ENCODE data around the gene IRAK3. TPM values are rescaled to one million over a fixed set of nuclear protein-coding genes. Genes with fewer than 3 reads are reported as not detected.

The IRAK3 gene
- total RNA-seq, 1 donor from 2014 or later = 0.02 TPM

- no peak for TF ChIP-seq CTCF (IDR thresholded peaks at IDR 0.05; ENCODE audit: unreplicated experiment)
- Mint-ChIP-seq H3K4me3 (ENCODE audit: low read depth) (no peak overlapping the region), H3K9me3 (ENCODE audit: low read depth) (peaks cover 5% of the 10 kb centered on the region), H3K27me3 (peaks cover 72% of the 10 kb centered on the region), H3K27ac (peak overlapping the region; percentile 5), H3K4me1 (ENCODE audit: low read depth) (peaks cover 1% of the 10 kb centered on the region), H3K36me3 (ENCODE audit: insufficient read depth) (peaks cover 2% of the 10 kb centered on the region)
- no peak for DNase-seq (ENCODE audit: low spot score, unreplicated experiment)
Observed at GRCh38 chr12:66187821-66188220, 1.2 kb upstream of the IRAK3 start.

GRCh38 chr12:66189486-66189843 lies 451 bp downstream of the IRAK3 start:
- peaks cover 74% of the 10 kb centered on the region for H3K27me3 Mint-ChIP-seq
- no peak for DNase-seq (ENCODE audit: low spot score, unreplicated experiment)
- no peak overlapping the region for H3K4me3 Mint-ChIP-seq (ENCODE audit: low read depth)
- H3K27ac Mint-ChIP-seq = no peak overlapping the region
- H3K9me3 Mint-ChIP-seq (ENCODE audit: low read depth) = peaks cover 3% of the 10 kb centered on the region
- peaks cover 2% of the 10 kb centered on the region for H3K36me3 Mint-ChIP-seq (ENCODE audit: insufficient read depth)
- peaks cover 1% of the 10 kb centered on the region for H3K4me1 Mint-ChIP-seq (ENCODE audit: low read depth)
- TF ChIP-seq CTCF (IDR thresholded peaks at IDR 0.05; ENCODE audit: unreplicated experiment) = no peak

- TF ChIP-seq CTCF (IDR thresholded peaks at IDR 0.05; ENCODE audit: unreplicated experiment) = no peak
- no peak for DNase-seq (ENCODE audit: low spot score, unreplicated experiment)
- no peaks in the 10 kb centered on the region for H3K9me3 Mint-ChIP-seq (ENCODE audit: low read depth)
- peaks cover 72% of the 10 kb centered on the region for H3K27me3 Mint-ChIP-seq
- no peak overlapping the region for H3K4me3 Mint-ChIP-seq (ENCODE audit: low read depth)
- H3K27ac Mint-ChIP-seq = no peak overlapping the region
- H3K36me3 Mint-ChIP-seq (ENCODE audit: insufficient read depth) = peaks cover 2% of the 10 kb centered on the region
- peaks cover 1% of the 10 kb centered on the region for H3K4me1 Mint-ChIP-seq (ENCODE audit: low read depth)
Observed at GRCh38 chr12:66189889-66190288, 875 bp downstream of the IRAK3 start.

GRCh38 chr12:66190519-66191370 lies 1.7 kb downstream of the IRAK3 start:
- Mint-ChIP-seq H3K27ac (no peak overlapping the region), H3K27me3 (peaks cover 70% of the 10 kb centered on the region), H3K36me3 (ENCODE audit: insufficient read depth) (peaks cover 2% of the 10 kb centered on the region), H3K4me1 (ENCODE audit: low read depth) (peaks cover 1% of the 10 kb centered on the region), H3K4me3 (ENCODE audit: low read depth) (no peak overlapping the region), H3K9me3 (ENCODE audit: low read depth) (no peaks in the 10 kb centered on the region)
- TF ChIP-seq CTCF (IDR thresholded peaks at IDR 0.05; ENCODE audit: unreplicated experiment) = no peak
- no peak for DNase-seq (ENCODE audit: low spot score, unreplicated experiment)

GRCh38 chr12:66191547-66192126 lies 2.6 kb downstream of the IRAK3 start:
- H3K27ac Mint-ChIP-seq = no peak overlapping the region
- peaks cover 1% of the 10 kb centered on the region for H3K4me1 Mint-ChIP-seq (ENCODE audit: low read depth)
- H3K4me3 Mint-ChIP-seq (ENCODE audit: low read depth) = no peak overlapping the region
- no peaks in the 10 kb centered on the region for H3K9me3 Mint-ChIP-seq (ENCODE audit: low read depth)
- H3K27me3 Mint-ChIP-seq = peaks cover 62% of the 10 kb centered on the region
- H3K36me3 Mint-ChIP-seq (ENCODE audit: insufficient read depth) = peaks cover 2% of the 10 kb centered on the region
- TF ChIP-seq CTCF (IDR thresholded peaks at IDR 0.05; ENCODE audit: unreplicated experiment) = no peak
- DNase-seq (ENCODE audit: low spot score, unreplicated experiment) = no peak
